Panc1 (cell line): ENCODE results near the gene EZH2. TPM values are rescaled to one million over a fixed set of nuclear protein-coding genes. Genes with fewer than 3 reads are reported as not detected.

Source experiments
- ATAC-seq: fragments of 200-7000 bp; cut with Tn5 transposase; 2 replicates; pipeline ENCODE4 v1.9.1; 2020; ENCODE audit warnings: mild to moderate bottlenecking, moderate library complexity
- BruUV-seq: library from RNA; stranded (reverse); fragments of 400-500 nt; replicated peaks from 2 replicates; lab custom pipeline; 2021; lab: Mats Ljungman, UMichigan
- CTCF ChIA-PET: fragments of 300-600 bp; sonication (Branson Sonifier 250); formaldehyde crosslinking; loops from one replicate; lab custom pipeline; 2022; ENCODE audit warnings: antibody characterized with exemption; lab: Charles Lee
- POLR2A ChIA-PET: fragments of 300-600 bp; sonication (Branson Sonifier 250); formaldehyde crosslinking; loops from one replicate; lab custom pipeline; 2022; ENCODE audit warnings: antibody characterized with exemption; lab: Charles Lee
- DNase-seq: peaks from one replicate; pipeline ENCODE4 v3.0.0-alpha.2; 2010; ENCODE audit warnings: low read depth, low spot score
- H3K27ac ChIP-seq: 2 replicates; pipeline ENCODE4 v1.5.1; 2011; ENCODE audit warnings: mild to moderate bottlenecking, low read length, inconsistent platforms
- H3K27me3 ChIP-seq: fragments of 200-500 bp; sonication (Bioruptor generic); 2 replicates; pipeline ENCODE4 v1.6.0; 2014; ENCODE audit warnings: low read length, inconsistent platforms; ENCODE audit not compliant: control insufficient read depth, insufficient read depth
- H3K36me3 ChIP-seq: fragments of 200-500 bp; sonication (Bioruptor generic); 2 replicates; pipeline ENCODE4 v1.5.1; 2014; ENCODE audit warnings: inconsistent platforms, mild to moderate bottlenecking, low read length, moderate library complexity; ENCODE audit not compliant: control insufficient read depth, insufficient read depth
- H3K4me1 ChIP-seq: 2 replicates; pipeline ENCODE4 v1.5.1; 2011; ENCODE audit warnings: inconsistent platforms, mild to moderate bottlenecking, low read length, moderate library complexity; ENCODE audit not compliant: control insufficient read depth, insufficient read depth
- H3K4me3 ChIP-seq, 2 experiments: 2 replicates each; pipeline ENCODE4 v1.5.1; 2011 to 2012; ENCODE audit warnings: low read depth in 2 of 2, low read length in 2 of 2, mild to moderate bottlenecking in 2 of 2, inconsistent platforms in 1 of 2, moderate library complexity in 1 of 2
- H3K9me3 ChIP-seq: fragments of 200-500 bp; sonication (Bioruptor generic); 2 replicates; pipeline ENCODE4 v1.5.1; 2014; ENCODE audit warnings: low read depth, mild to moderate bottlenecking, inconsistent platforms, low read length, moderate library complexity; ENCODE audit not compliant: control insufficient read depth, insufficient read depth
- POLR2AphosphoS5 ChIP-seq: IDR thresholded peaks from 2 replicates; pipeline ENCODE4 v1.6.1; 2012; ENCODE audit warnings: mild to moderate bottlenecking, low read depth, low read length, moderate library complexity
- SIN3A ChIP-seq: IDR thresholded peaks from 2 replicates; pipeline ENCODE4 v1.6.1; 2012; ENCODE audit warnings: low read depth, mild to moderate bottlenecking, low read length, moderate library complexity, borderline replicate concordance; ENCODE audit not compliant: insufficient read depth
- TCF7L2 ChIP-seq: IDR thresholded peaks from 2 replicates; pipeline ENCODE4 v1.6.1; 2011; ENCODE audit warnings: mild to moderate bottlenecking, low read depth, low read length, inconsistent platforms
- in situ Hi-C: cut with HindIII; loops from 2 replicates; pipeline ENCODE4 v1.10.0; 2016; ENCODE audit warnings: low sequenced_read_pairs, low pct_unique_long_range_greater_than_20kb
- intact Hi-C: fragments of 100-400 bp; cut with micrococcal nuclease; formaldehyde crosslinking; loops from one replicate; pipeline ENCODE4 v1.10.0; 2022; ENCODE audit not compliant: unreplicated experiment
- total RNA-seq: library from RNA; stranded (reverse); gene quantifications from one replicate; pipeline ENCODE4 v1.2.1, GENCODE V29; 2021; ENCODE audit not compliant: unreplicated experiment
- TF ChIP-seq, protein P1 (sequence below): fragments of 450-650 bp; IDR thresholded peaks from 2 replicates; pipeline ENCODE4 v1.5.1; 2017; ENCODE audit warnings: mild to moderate bottlenecking
- TF ChIP-seq, protein P2 (sequence below), 2 experiments: IDR thresholded peaks; 2 replicates each; pipeline ENCODE4 v1.6.1; 2011 to 2012; ENCODE audit warnings: low read depth in 2 of 2, control low read depth in 1 of 2, low read length in 1 of 2, mild to moderate bottlenecking in 1 of 2, moderate library complexity in 1 of 2; ENCODE audit not compliant: insufficient read depth in 1 of 2

The EZH2 gene
- total RNA-seq, 1 experiment from 2014 or later: 38.3 TPM

DNA sequence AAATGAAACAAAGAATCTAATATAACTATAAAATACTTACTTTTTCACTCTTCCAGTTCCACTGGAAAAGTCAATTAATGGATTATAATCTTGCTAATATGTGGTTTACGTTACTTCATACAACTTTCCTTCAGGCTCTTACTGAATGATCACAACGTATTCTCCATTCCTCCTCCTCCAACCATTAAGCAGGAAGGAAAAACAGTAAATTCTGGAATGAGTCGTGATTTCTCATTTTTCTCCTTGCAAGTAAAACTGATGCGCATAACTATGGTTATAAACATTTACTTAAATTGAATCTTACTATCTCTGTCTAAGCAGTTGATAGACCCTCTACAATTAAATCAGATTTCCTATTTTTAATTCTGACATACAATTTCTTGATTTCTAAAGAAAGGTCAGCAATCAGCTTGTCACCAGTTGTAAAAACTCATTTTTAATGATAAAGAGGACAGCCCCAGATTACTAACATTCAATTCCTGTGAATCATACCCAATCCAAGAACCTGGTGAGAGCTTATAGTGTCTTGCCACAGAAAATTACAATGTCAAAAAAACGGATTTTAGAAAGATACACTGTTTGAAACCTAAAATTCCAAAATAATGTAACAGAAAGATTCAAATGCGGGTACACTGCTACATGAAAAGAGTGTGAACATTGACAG is 64.3 kb downstream of the EZH2 start:
- peaks cover 40% of the 10 kb centered on the region for H3K36me3 ChIP-seq
- in situ Hi-C loops: no loop called here

DNA sequence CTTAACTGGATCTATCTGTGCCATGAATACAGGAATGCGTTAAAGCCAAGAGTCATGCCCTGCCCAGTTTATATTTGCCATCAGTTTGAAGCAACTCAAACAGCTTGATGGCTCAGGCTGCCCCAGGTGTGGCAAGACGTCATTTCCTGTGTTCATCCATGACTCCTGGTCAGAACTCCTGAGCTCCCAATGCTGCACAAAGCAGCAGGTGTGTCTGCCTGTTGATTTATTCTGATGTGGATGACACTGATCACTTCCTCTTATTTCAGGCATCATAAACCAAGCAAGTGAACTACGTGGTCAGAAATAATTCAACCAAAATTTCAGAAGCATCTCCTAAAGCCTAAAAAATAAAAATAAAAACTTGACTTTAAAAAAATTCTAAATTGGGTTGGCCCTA is 68.5 kb downstream of the EZH2 start:
- no peak overlapping the region for H3K27ac ChIP-seq
- CTCF ChIA-PET: no interaction called here
- no TSS peak for BruUV-seq

More for the DNA sequence above, 64.3 kb downstream of the EZH2 start:
- H3K27me3 ChIP-seq: no peaks in the 10 kb centered on the region
- no peaks in the 10 kb centered on the region for H3K4me1 ChIP-seq
- no peak overlapping the region for H3K4me3 ChIP-seq
- no peak for DNase-seq
- intact Hi-C loops: no loop called here
- no peak for ATAC-seq
- no peaks in the 10 kb centered on the region for H3K9me3 ChIP-seq
- no peak overlapping the region for H3K27ac ChIP-seq
- POLR2A ChIA-PET: no interaction called here
- TF ChIP-seq, protein P1, sequence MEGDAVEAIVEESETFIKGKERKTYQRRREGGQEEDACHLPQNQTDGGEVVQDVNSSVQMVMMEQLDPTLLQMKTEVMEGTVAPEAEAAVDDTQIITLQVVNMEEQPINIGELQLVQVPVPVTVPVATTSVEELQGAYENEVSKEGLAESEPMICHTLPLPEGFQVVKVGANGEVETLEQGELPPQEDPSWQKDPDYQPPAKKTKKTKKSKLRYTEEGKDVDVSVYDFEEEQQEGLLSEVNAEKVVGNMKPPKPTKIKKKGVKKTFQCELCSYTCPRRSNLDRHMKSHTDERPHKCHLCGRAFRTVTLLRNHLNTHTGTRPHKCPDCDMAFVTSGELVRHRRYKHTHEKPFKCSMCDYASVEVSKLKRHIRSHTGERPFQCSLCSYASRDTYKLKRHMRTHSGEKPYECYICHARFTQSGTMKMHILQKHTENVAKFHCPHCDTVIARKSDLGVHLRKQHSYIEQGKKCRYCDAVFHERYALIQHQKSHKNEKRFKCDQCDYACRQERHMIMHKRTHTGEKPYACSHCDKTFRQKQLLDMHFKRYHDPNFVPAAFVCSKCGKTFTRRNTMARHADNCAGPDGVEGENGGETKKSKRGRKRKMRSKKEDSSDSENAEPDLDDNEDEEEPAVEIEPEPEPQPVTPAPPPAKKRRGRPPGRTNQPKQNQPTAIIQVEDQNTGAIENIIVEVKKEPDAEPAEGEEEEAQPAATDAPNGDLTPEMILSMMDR: no peak
- TF ChIP-seq SIN3A (no peak), POLR2AphosphoS5 (no peak), TCF7L2 (no peak)
- TF ChIP-seq, protein P2, sequence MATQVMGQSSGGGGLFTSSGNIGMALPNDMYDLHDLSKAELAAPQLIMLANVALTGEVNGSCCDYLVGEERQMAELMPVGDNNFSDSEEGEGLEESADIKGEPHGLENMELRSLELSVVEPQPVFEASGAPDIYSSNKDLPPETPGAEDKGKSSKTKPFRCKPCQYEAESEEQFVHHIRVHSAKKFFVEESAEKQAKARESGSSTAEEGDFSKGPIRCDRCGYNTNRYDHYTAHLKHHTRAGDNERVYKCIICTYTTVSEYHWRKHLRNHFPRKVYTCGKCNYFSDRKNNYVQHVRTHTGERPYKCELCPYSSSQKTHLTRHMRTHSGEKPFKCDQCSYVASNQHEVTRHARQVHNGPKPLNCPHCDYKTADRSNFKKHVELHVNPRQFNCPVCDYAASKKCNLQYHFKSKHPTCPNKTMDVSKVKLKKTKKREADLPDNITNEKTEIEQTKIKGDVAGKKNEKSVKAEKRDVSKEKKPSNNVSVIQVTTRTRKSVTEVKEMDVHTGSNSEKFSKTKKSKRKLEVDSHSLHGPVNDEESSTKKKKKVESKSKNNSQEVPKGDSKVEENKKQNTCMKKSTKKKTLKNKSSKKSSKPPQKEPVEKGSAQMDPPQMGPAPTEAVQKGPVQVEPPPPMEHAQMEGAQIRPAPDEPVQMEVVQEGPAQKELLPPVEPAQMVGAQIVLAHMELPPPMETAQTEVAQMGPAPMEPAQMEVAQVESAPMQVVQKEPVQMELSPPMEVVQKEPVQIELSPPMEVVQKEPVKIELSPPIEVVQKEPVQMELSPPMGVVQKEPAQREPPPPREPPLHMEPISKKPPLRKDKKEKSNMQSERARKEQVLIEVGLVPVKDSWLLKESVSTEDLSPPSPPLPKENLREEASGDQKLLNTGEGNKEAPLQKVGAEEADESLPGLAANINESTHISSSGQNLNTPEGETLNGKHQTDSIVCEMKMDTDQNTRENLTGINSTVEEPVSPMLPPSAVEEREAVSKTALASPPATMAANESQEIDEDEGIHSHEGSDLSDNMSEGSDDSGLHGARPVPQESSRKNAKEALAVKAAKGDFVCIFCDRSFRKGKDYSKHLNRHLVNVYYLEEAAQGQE (IDR thresholded peaks at IDR 0.05; ENCODE audit: insufficient read depth in 1 of 2, low read depth in 2 of 2, low read length in 1 of 2): no peak
- no TSS peak for BruUV-seq
- CTCF ChIA-PET: no interaction called here

More for the DNA sequence above, 68.5 kb downstream of the EZH2 start:
- H3K27me3 ChIP-seq: no peaks in the 10 kb centered on the region
- peaks cover 43% of the 10 kb centered on the region for H3K36me3 ChIP-seq
- POLR2A ChIA-PET: interaction anchor here (0.6 kb wide), 1 partner anchor 240 kb away, joined by 3 read pairs; no protein-coding TSS in a partner anchor
- no peaks in the 10 kb centered on the region for H3K9me3 ChIP-seq
- intact Hi-C loops: no loop called here
- no peaks in the 10 kb centered on the region for H3K4me1 ChIP-seq
- H3K4me3 ChIP-seq: no peak overlapping the region
- in situ Hi-C loops: no loop called here
- TF ChIP-seq TCF7L2 (no peak), POLR2AphosphoS5 (no peak), SIN3A (no peak)
- TF ChIP-seq, protein P2 (IDR thresholded peaks at IDR 0.05; ENCODE audit: insufficient read depth in 1 of 2, low read depth in 2 of 2, low read length in 1 of 2): no peak
- TF ChIP-seq, protein P1: no peak
- ATAC-seq (no peak), DNase-seq (no peak)
